Lower leg skin (tissue), 4 donors: ENCODE results near the gene STRIT1. TPM values are rescaled to one million over a fixed set of nuclear protein-coding genes. Genes with fewer than 3 reads are reported as not detected.

Experiments
- DNase-seq, 2 donors: peaks; one replicate each; pipeline ENCODE4 v3.0.0-alpha.2; 2019; ENCODE audit warnings: low spot score in 2 of 2
- H3K4me3 ChIP-seq: fragments of 200-600 bp; sonication (generic); 2 replicates; pipeline ENCODE4 v1.5.1; 2017; ENCODE audit warnings: mild to moderate bottlenecking, low read depth; ENCODE audit not compliant: poor library complexity, severe bottlenecking
- CTCF ChIP-seq, 3 donors: fragments of 450-650 bp; IDR thresholded peaks; one replicate each; pipeline ENCODE4 v1.5.1; 2016; ENCODE audit warnings: antibody characterized with exemption in 3 of 3, mild to moderate bottlenecking in 3 of 3, moderate library complexity in 2 of 3
- POLR2A ChIP-seq, 2 donors: fragments of 450-650 bp; IDR thresholded peaks; one replicate each; pipeline ENCODE4 v1.6.1; 2016 to 2017; ENCODE audit warnings: antibody characterized with exemption in 2 of 2, mild to moderate bottlenecking in 1 of 2, moderate library complexity in 1 of 2
- WGBS, 2 donors: methylation state at CpG; one replicate each; pipeline ENCODE4 v1.1.5; 2018; 5-methylcytosine and 5-hydroxymethylcytosine counted together
- intact Hi-C: fragments of 100-400 bp; cut with DNase I; formaldehyde crosslinking; loops from one replicate; pipeline ENCODE4 v1.15.0; 2023; ENCODE audit warnings: low total_unique reads
- total RNA-seq, 4 donors: library from RNA; depleted of rRNA; stranded (reverse); fragments of >200 nt; gene quantifications; one replicate each; pipeline ENCODE4 v1.1.0, GENCODE V29; 2016

Gene STRIT1
- total RNA-seq, 4 donors from 2014 or later = 0.42 TPM; not detected in 3

DNA sequence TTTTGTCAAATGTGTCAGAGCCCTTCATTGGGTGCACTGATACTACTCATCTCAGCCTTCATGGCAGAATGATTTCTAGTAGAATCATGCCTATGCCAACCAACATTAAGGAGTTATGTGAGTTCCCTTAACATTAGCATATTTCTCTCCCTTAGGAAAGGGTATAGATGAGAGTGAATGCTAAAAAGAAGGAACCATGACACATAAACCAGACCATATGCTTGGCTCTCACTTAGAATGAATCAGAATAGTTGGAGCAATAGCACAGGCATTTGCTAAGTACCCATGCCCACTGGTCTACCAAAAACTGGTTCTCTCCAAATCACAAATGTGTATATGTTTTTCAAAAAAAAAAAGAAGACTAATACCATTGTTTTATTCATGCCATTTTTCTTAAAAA, 51.1 kb downstream of the STRIT1 start:
- no peak for DNase-seq
- intact Hi-C loops = no loop called here

GRCh38 chr3:155241579-155241978, 51.9 kb downstream of the STRIT1 start:
- DNase-seq = no peak
- no peak overlapping the region for H3K4me3 ChIP-seq
- 70 to 75% methylated on average over 4 of the region's 4 CpGs for WGBS, 2 donors
- intact Hi-C loops = no loop called here
- TF ChIP-seq POLR2A (IDR thresholded peaks at IDR 0.05) (no peak), CTCF (IDR thresholded peaks at IDR 0.05) (no peak)

More for the DNA sequence above, 51.1 kb downstream of the STRIT1 start:
- TF ChIP-seq CTCF (IDR thresholded peaks at IDR 0.05) (no peak), POLR2A (IDR thresholded peaks at IDR 0.05) (no peak)
- H3K4me3 ChIP-seq = no peak overlapping the region

Other genes with a start within 250 kb of the STRIT1 start
- gene MME, start 213.4 kb downstream of the STRIT1 start, total RNA-seq = 10 to 100 TPM in 2 of 4 donors, 1 to 10 TPM in 2; 3.8 to 11.0 (median 9.6) TPM